Measurements from ENCODE around the gene VPS45. TPM values are rescaled to one million over a fixed set of nuclear protein-coding genes. Genes with fewer than 3 reads are reported as not detected.
"Not testable (repeated sequence)": the region's sequence is repeated elsewhere in the genome, so short reads cannot be mapped to it uniquely, and the experiment has no call there.

Gene VPS45
- total RNA-seq, 1 donor from 2014 or later, result 51.6 TPM

- peak; percentile 45 for DNase-seq
Measured at GRCh38 chr1:150161747-150162581, 94.4 kb downstream of the VPS45 start.

- no peak for DNase-seq
Measured at GRCh38 chr1:150162582-150162861, 94.9 kb downstream of the VPS45 start.

- DNase-seq, result peak; percentile 97
Measured at GRCh38 chr1:150162862-150163706, 95.5 kb downstream of the VPS45 start.

DNA sequence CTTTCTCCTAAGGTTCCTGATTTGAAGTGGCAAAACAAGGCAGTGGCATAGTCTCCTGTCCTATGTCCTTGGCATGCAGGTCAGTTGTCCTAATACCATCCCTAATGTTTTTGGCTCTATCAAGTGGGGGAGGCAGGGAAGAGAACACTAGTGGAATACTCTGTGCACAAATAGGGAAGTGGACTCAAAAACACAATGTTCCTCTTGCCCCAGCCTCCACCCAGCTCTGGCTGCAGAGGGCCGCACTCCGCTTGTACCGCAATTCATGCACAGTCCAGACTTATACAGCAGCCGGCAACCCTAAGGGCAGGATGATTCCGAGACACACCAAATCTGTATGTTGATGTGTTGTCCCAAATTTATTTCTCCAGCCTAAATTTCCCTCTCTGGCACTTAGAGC lies 96.6 kb downstream of the VPS45 start:
- DNase-seq, result no peak

DNA sequence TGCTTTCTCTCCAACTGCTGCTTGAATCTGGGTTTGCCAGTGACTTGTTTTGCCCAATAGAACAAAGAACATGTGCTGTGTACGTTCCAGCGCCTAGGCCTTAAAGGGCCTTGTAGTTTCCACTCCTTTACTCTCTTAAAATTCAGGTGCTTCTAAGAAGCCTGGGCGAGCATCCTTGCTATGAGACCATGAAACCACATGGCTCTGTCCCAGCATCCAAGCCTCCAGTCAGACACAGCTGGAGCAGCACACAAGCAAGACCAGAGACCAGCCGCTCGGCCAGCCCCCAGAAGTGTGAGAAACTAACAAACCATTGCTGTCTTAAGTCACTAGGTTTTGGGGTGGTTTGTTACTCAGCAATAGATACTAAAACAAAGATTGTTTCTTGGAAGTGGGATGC lies 97.2 kb downstream of the VPS45 start:
- DNase-seq, result peak; percentile 20

DNA sequence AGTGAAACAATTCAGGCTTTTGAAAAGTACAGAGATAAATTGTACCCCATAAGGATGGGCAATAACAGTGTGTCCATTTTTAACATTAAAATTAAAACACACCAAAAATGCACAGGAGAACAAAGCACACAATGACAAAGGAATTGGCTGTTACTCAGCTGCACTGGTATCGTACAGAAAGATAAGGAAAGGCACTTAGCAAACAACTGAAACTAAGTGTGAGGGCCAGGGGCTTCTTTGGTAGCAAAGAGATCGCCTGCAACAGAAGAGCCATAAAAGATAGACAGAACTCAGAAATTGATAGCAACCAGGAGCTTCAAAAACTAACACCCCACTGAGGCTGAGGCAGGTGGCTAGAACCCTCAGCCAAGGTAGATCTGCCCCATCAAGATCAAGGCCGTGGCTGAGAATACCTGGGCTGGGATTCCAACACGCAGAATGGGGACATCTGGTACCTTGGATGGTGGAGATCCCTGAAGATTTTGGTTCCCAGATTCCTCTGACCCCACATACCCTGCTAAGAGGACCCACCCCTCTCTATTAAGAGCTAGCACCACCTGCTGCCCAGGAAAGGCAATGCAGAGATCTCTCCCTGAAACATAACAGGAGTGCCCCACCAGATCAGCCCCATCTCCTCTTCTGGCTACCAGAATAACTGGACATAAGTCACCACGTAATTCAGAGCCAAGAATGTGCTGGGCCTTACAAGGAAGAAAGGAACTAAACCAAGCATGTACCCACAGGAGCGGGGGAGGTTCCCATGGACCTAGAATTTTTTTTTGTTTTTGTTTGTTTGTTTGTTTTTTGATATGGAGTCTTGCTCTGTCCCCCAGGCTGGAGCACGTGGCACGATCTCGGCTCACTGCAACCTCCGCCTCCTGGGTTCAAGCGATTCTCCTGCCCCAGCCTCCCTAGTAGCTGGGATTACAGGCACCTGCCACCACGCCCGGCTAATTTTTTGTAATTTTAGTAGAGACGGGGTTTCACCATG lies 98.3 kb downstream of the VPS45 start:
- DNase-seq, result peak; percentile 72

DNA sequence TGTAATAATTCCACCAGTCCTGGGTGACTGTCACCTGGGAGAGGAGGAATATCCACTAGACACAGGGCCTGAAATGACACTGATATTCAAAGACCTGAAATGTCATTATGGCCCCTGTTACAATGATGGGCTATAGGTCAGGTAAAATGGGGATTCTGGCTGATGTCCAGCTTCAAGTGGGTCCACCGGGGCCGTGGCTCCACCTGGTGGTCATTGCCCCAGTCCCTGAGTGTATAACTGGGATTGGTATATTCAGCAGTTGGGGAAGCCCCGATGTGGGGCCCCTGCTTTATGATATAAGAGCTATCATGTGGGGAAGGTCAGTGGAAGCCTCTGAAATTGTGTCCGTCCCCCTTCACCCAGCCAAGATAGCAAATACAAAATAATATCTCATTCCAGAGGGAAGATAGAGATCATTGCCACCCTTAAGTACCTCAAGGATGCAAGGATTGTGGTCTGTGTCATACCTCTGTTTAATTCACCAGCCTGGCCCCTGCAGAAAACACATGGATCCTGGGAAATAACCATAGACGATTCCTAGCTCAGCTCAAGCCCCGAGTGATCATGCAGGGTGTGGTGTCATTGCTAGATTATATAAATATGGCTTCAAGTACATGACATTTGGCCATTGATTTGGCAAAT lies 101.5 kb downstream of the VPS45 start:
- DNase-seq, result peak; percentile 76

- no peak for DNase-seq
Measured at GRCh38 chr1:150171801-150172200, 104.2 kb downstream of the VPS45 start.

DNA sequence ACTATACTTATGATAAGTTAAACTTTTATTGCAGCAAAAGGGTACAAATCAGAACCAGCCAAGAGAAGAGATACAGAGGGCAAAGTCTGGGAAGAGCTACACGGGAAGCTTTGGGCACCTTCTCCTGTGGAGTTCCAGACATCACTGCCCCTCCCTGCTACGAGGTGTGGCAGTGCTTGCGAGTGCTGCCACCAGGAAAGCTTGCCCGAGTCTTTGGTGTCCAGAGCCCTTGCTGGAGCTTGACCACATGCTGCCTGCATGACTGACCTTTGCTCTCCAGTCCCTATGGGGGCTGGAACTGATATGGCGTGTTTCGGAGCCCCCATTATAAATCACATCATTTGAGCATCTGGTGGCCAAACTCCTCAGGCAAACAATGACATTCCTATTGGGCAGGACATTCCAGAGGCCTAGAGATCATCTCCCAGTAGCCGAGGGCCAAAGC lies 105.6 kb downstream of the VPS45 start:
- no peak for DNase-seq

DNA sequence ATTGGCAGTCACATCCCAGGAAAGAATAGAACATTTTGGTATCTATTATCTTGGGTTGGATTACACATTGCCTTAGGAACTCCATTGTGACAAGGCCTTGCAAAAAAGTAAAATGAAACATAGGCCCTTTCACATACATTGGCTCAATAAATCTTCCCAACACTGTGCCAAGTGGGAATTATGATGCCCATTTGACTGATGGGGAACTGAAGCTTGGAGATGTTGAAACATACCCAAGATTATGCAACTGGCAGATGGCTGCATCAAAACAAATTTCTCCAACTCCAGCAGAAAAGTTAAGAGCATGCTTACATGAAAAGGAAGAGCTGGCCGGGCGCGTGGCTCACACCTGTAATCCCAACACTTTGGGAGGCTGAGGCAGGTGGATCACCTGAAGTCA lies 109.0 kb downstream of the VPS45 start:
- no peak for DNase-seq

- no peak for DNase-seq
Measured at GRCh38 chr1:150178548-150178947, 111.0 kb downstream of the VPS45 start.

- no peak for DNase-seq
Measured at GRCh38 chr1:150179867-150180266, 112.3 kb downstream of the VPS45 start.

- no peak for DNase-seq
Measured at GRCh38 chr1:150180474-150180873, 112.9 kb downstream of the VPS45 start.

DNA sequence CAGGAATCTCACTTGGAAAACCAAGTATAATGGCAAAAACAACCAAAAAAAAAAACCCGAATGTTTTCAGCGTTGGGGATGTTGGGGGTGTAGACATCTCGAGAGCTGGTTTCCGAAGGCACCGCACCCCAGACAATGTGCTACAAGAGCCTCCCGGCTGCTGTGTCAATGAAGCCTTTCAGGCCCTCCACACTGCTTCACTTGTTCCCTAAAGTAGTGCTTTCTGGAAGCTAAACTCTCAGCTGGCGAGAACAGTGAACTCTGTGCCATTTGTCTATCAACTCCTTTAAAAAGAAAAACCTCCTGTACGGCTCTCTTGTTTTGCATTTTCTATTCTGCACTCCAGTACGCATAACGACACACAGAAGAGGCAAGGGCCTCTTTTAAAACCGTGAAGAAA lies 114.7 kb downstream of the VPS45 start:
- peak; percentile 62 for DNase-seq

GRCh38 chr1:150183061-150183460 lies 115.5 kb downstream of the VPS45 start:
- no peak for DNase-seq

DNA sequence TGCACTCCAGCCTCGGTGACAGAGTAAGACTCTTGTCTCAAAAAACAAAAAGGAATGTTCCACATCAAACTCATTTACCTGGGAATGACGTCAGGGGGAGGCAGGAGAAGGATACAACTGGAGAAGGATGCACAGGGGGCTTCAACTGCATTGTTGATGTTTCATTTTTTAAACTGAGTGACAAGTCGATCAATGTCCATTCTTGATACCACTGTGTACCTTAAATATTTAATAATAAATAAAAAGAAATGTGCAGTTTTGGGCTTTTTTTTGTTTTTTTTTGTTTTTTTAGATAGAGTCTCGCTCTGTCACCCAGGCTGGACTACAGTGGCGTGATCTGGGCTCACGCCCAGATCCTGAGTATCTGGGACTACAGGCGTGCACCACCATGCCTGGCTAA lies 117.9 kb downstream of the VPS45 start:
- no peak for DNase-seq

- DNase-seq, result not testable (repeated sequence)
Measured at GRCh38 chr1:150186438-150186788, 118.8 kb downstream of the VPS45 start.

DNA sequence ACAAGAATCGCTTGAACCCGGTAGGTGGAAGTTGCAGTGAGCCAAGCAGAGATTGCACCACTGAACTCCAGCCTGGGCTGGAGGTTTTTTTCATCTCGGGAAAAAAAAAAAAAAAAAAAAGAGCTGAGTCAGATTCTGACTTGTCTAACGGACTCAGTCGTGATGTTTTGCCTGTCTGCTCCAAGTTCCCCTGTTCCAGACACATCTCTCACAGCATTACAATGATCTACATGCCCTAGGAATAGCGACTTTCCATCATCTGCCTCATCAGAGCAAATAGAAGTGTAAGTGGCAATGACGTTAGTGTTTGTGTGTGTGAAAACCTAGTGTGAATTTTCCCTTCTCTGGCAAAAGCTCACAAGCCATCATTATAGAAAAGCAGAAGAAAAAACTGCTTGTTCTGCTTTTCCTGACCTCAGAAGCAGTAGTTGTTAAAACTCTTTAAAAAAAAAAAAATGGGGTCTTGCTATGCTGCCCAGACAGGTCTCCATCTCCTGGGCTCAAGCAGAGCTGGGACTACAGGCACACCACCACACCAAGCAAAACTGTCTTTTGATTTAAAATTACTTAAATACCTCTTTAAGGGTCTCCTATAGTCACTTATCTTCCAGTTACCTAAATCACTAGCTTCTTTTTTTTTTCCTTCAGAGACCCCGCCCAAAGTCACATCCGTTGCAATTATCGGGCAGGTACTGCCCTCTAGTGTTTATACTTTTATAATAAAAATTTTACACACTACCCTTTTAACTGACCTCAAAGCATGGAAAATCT lies 119.4 kb downstream of the VPS45 start:
- peak; percentile 55 for DNase-seq

- DNase-seq, result no peak
Measured at GRCh38 chr1:150187560-150187931, 120.0 kb downstream of the VPS45 start.

- no peak for DNase-seq
Measured at GRCh38 chr1:150192012-150192411, 124.4 kb downstream of the VPS45 start.

DNA sequence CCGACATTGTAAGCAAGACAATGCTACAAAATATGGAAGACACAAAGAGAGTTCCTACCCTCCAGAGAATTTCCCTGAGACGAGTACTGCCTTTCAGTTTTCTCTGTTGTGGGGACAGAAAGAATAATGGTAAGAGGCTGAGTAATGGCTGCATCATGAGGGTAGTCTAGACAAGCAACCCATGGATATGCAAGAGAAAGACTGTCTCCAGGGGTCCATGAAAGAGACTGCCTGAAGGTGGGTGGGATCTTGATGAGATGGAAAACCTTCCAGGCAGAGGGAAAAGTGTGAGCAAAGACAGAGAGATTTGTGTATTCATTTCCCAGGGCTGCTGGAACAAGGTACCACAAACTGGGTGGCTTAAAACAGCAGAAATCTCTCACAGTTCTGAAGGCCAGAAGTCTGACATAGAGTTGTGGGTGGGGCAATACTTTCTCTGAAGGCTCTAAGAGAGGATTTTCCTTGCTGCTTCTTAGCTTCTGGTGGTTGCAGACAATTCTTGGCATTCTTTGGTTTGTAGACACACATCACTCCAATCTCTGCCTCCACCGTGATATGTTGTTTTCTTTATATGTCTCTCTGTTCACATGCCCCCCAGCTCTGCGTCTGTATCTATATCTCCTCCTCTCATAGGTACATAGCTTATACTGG lies 126.9 kb downstream of the VPS45 start:
- no peak for DNase-seq

Data from tongue (tissue), 2 donors.